ENCODE data around the gene IMMP2L.

Gene IMMP2L

DNA sequence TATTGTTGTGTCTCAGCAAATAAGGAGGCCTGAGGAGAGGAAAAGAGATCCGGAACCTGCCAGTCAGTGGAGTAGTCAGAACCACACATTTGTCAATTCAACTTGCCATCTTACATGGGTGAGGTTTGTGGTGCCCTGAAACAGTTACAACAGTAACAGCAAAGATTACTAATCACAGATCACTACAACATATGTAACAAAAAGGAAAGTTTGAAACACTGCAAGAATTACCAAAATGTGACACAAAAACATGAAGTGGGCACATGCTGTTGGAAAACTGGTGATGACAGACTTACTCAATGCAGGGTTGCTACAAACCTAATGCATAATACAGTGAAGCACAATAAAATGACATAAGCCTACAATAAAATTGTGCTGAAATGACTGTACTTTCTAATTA, 382.0 kb downstream of the IMMP2L start:
- Histone ChIP-seq H2AFZ (ENCODE audit: low read depth, low read length, severe bottlenecking) (no peak overlapping the region), H3K27me3 (ENCODE audit: low read length) (no peaks in the 10 kb centered on the region), H3F3A (ENCODE audit: insufficient read depth) (no peaks in the 10 kb centered on the region), H4K20me1 (ENCODE audit: low read depth, low read length) (no peaks in the 10 kb centered on the region), H3K9me2 (replicated peaks; ENCODE audit: insufficient read depth, low read length) (no peaks in the 10 kb centered on the region), H3K79me2 (ENCODE audit: insufficient read depth, low read length) (no peaks in the 10 kb centered on the region), H3K9me3 (ENCODE audit: insufficient read depth, low read length) (no peaks in the 10 kb centered on the region), H3K36me3 (ENCODE audit: low read length) (no peaks in the 10 kb centered on the region), H3K4me2 (ENCODE audit: low read depth, low read length, poor library complexity, severe bottlenecking) (no peak overlapping the region), H3K27ac (ENCODE audit: low read depth, low read length) (no peak overlapping the region), H3K9ac (ENCODE audit: low read length) (no peak overlapping the region), H3K4me3 (ENCODE audit: insufficient read depth, low read length, poor library complexity, severe bottlenecking) (no peak overlapping the region)
- TF ChIP-seq EZH2phosphoT487 (conservative IDR thresholded peaks at IDR 0.05; ENCODE audit: low read length), result no peak
- TF ChIP-seq, protein P1, sequence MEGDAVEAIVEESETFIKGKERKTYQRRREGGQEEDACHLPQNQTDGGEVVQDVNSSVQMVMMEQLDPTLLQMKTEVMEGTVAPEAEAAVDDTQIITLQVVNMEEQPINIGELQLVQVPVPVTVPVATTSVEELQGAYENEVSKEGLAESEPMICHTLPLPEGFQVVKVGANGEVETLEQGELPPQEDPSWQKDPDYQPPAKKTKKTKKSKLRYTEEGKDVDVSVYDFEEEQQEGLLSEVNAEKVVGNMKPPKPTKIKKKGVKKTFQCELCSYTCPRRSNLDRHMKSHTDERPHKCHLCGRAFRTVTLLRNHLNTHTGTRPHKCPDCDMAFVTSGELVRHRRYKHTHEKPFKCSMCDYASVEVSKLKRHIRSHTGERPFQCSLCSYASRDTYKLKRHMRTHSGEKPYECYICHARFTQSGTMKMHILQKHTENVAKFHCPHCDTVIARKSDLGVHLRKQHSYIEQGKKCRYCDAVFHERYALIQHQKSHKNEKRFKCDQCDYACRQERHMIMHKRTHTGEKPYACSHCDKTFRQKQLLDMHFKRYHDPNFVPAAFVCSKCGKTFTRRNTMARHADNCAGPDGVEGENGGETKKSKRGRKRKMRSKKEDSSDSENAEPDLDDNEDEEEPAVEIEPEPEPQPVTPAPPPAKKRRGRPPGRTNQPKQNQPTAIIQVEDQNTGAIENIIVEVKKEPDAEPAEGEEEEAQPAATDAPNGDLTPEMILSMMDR (IDR thresholded peaks at IDR 0.05; ENCODE audit: insufficient read depth, low read length, poor library complexity, severe bottlenecking), result no peak

DNA sequence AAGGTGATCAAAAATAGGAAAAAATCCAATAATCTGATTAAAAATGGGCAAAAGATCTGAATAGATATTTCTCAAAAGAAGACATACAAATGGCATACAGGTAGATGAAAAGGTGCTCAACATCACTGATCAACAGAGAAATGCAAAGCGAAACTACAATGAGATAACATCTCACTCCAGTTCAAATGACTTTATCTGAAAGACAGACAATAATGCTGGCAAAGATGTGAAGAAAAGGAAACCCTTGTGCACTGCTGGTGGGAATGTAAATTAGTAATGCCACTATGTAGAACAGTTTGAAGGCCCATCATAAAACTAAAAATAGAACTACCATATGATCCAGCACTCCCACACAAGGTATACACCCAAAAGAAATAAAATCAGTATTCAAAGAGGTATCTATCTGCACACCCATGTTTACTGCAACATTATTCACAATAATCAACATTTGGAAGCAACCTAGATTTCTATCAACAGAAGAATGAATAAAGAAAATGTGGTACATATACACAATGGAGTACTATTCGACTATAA, 386.3 kb downstream of the IMMP2L start:
- Histone ChIP-seq H3F3A (ENCODE audit: insufficient read depth) (no peaks in the 10 kb centered on the region), H3K9me3 (ENCODE audit: insufficient read depth, low read length) (no peaks in the 10 kb centered on the region), H2AFZ (ENCODE audit: low read depth, low read length, severe bottlenecking) (no peak overlapping the region), H3K27ac (ENCODE audit: low read depth, low read length) (no peak overlapping the region), H4K20me1 (ENCODE audit: low read depth, low read length) (no peaks in the 10 kb centered on the region), H3K79me2 (ENCODE audit: insufficient read depth, low read length) (no peaks in the 10 kb centered on the region), H3K27me3 (ENCODE audit: low read length) (no peaks in the 10 kb centered on the region), H3K4me2 (ENCODE audit: low read depth, low read length, poor library complexity, severe bottlenecking) (no peak overlapping the region), H3K9me2 (replicated peaks; ENCODE audit: insufficient read depth, low read length) (no peaks in the 10 kb centered on the region), H3K9ac (ENCODE audit: low read length) (no peak overlapping the region), H3K4me3 (ENCODE audit: insufficient read depth, low read length, poor library complexity, severe bottlenecking) (no peak overlapping the region), H3K36me3 (ENCODE audit: low read length) (no peaks in the 10 kb centered on the region)
- TF ChIP-seq, protein P1 (IDR thresholded peaks at IDR 0.05; ENCODE audit: insufficient read depth, low read length, poor library complexity, severe bottlenecking), result no peak
- TF ChIP-seq EZH2phosphoT487 (conservative IDR thresholded peaks at IDR 0.05; ENCODE audit: low read length), result no peak

DNA sequence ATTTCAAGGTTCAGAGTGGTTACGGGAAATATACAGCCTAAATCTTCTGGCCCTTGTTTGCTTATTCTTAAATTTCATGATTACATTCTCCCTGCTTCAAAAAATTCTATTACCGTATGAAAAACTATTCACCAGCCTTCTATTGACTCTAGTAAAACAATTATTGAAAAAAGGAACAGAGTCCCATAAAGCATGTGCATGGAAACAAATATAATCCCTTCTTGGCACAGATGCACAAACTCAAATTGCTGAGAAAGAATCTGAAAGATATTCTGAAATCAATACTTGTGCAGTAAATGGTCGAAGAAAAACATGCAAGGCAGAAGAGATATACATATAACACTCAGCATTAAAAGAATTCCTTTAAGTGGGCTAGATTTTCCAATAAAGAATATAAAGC, 387.8 kb downstream of the IMMP2L start:
- Histone ChIP-seq H3K36me3 (ENCODE audit: low read length) (no peaks in the 10 kb centered on the region), H3K79me2 (ENCODE audit: insufficient read depth, low read length) (no peaks in the 10 kb centered on the region), H3K9me3 (ENCODE audit: insufficient read depth, low read length) (no peaks in the 10 kb centered on the region), H3K9me2 (replicated peaks; ENCODE audit: insufficient read depth, low read length) (no peaks in the 10 kb centered on the region), H3K27me3 (ENCODE audit: low read length) (no peaks in the 10 kb centered on the region), H3K4me3 (ENCODE audit: insufficient read depth, low read length, poor library complexity, severe bottlenecking) (no peak overlapping the region), H2AFZ (ENCODE audit: low read depth, low read length, severe bottlenecking) (no peak overlapping the region), H3K4me2 (ENCODE audit: low read depth, low read length, poor library complexity, severe bottlenecking) (no peak overlapping the region), H3K9ac (ENCODE audit: low read length) (no peak overlapping the region), H3K27ac (ENCODE audit: low read depth, low read length) (no peak overlapping the region), H4K20me1 (ENCODE audit: low read depth, low read length) (no peaks in the 10 kb centered on the region), H3F3A (ENCODE audit: insufficient read depth) (no peaks in the 10 kb centered on the region)
- TF ChIP-seq, protein P1 (IDR thresholded peaks at IDR 0.05; ENCODE audit: insufficient read depth, low read length, poor library complexity, severe bottlenecking), result no peak
- no peak for TF ChIP-seq EZH2phosphoT487 (conservative IDR thresholded peaks at IDR 0.05; ENCODE audit: low read length)

Data from SU-DHL-6 (cell line).